Colonic mucosa (tissue), 4 donors: ENCODE measurements around the gene EEF2K. TPM values are rescaled to one million over a fixed set of nuclear protein-coding genes. Genes with fewer than 3 reads are reported as not detected.

Experiments
- DNase-seq: peaks from one replicate; pipeline ENCODE4 v3.0.0-alpha.2; 2020
- H3K27ac ChIP-seq: fragments of 200-600 bp; one replicate; pipeline ENCODE4 v1.8.0; 2021
- H3K27me3 ChIP-seq: fragments of 200-600 bp; one replicate; pipeline ENCODE4 v1.8.0; 2021
- H3K36me3 ChIP-seq: fragments of 200-600 bp; one replicate; pipeline ENCODE4 v1.8.0; 2021
- H3K4me1 ChIP-seq: fragments of 200-600 bp; one replicate; pipeline ENCODE4 v1.8.0; 2021; ENCODE audit warnings: mild to moderate bottlenecking
- H3K4me3 ChIP-seq: fragments of 200-600 bp; one replicate; pipeline ENCODE4 v1.8.0; 2021
- H3K9ac ChIP-seq, 2 donors: one replicate each; pipeline ENCODE4 v1.7.0; 2013; ENCODE audit warnings: control low read depth in 2 of 2, low read depth in 2 of 2, low read length in 2 of 2
- H3K9me3 ChIP-seq: fragments of 200-600 bp; one replicate; pipeline ENCODE4 v1.8.0; 2021
- intact Hi-C: fragments of 100-400 bp; cut with DNase I; formaldehyde crosslinking; loops from one replicate; pipeline ENCODE4 v1.14.1; 2022
- total RNA-seq, 2 donors: library from RNA; stranded (reverse); fragmentation: NEBNext Ultra II Directional in 1 of 2; extraction: Animal tissue kit (Norgen Biotek cat#: 25700) in 1 of 2; gene quantifications; one replicate each; pipeline ENCODE4 v1.2.1, GENCODE V29; 2021
- TF ChIP-seq, protein P1 (sequence below): fragments of 200-600 bp; IDR thresholded peaks from one replicate; pipeline ENCODE4 v1.8.0; 2022; ENCODE audit warnings: antibody characterized with exemption, mild to moderate bottlenecking
- donor health status: healthy.
- donor health status: DM: no; HTN: no; CAD: no.
- donor health status: DM: no; HTN: no; CAD: no.

The EEF2K gene
- total RNA-seq, 2 donors from 2014 or later, result 25.8 to 53.4 TPM

- Histone ChIP-seq H3K27ac (no peak overlapping the region), H3K4me1 (peaks cover 4% of the 10 kb centered on the region), H3K9ac (no peak overlapping the region), H3K4me3 (no peak overlapping the region), H3K9me3 (no peaks in the 10 kb centered on the region), H3K36me3 (no peaks in the 10 kb centered on the region), H3K27me3 (no peaks in the 10 kb centered on the region)
- TF ChIP-seq, protein P1, sequence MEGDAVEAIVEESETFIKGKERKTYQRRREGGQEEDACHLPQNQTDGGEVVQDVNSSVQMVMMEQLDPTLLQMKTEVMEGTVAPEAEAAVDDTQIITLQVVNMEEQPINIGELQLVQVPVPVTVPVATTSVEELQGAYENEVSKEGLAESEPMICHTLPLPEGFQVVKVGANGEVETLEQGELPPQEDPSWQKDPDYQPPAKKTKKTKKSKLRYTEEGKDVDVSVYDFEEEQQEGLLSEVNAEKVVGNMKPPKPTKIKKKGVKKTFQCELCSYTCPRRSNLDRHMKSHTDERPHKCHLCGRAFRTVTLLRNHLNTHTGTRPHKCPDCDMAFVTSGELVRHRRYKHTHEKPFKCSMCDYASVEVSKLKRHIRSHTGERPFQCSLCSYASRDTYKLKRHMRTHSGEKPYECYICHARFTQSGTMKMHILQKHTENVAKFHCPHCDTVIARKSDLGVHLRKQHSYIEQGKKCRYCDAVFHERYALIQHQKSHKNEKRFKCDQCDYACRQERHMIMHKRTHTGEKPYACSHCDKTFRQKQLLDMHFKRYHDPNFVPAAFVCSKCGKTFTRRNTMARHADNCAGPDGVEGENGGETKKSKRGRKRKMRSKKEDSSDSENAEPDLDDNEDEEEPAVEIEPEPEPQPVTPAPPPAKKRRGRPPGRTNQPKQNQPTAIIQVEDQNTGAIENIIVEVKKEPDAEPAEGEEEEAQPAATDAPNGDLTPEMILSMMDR, result no peak
- intact Hi-C loops, result no loop called here
- DNase-seq, result no peak
These were observed 13.5 kb downstream of the EEF2K start for GRCh38 chr16:22219389-22220068.

GRCh38 chr16:22220069-22220440 lies 14.0 kb downstream of the EEF2K start:
- Histone ChIP-seq H3K4me3 (no peak overlapping the region), H3K27ac (no peak overlapping the region)
- intact Hi-C loops, result no loop called here

DNA sequence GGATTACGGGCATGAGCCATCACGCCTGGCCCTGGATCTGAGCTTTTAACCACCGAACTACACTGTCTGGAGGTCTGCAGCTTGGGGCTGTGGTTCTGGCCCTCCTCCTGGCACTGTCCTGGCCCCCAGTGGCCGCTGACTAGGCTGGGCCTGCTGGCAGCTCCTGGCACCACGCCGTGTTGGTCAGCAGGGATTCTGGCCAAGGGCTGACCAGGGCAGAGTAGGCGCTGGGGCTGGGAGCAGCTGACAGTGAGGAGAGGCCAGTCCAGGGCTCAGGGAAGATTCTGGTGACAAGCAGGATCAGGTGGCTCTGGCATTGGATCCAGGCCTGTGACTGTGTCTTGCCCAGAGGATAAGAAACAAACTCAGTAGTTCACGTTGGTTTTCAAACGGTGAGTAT lies 14.6 kb downstream of the EEF2K start:
- Histone ChIP-seq H3K4me1 (peaks cover 4% of the 10 kb centered on the region), H3K27ac (no peak overlapping the region), H3K9ac (no peak overlapping the region)

More at GRCh38 chr16:22220069-22220440, 14.0 kb downstream of the EEF2K start:
- no peaks in the 10 kb centered on the region for H3K27me3 ChIP-seq
- no peaks in the 10 kb centered on the region for H3K9me3 ChIP-seq
- H3K36me3 ChIP-seq, result no peaks in the 10 kb centered on the region
- H3K4me1 ChIP-seq, result peaks cover 4% of the 10 kb centered on the region
- DNase-seq, result no peak
- TF ChIP-seq, protein P1, result no peak
- H3K9ac ChIP-seq, result no peak overlapping the region

GRCh38 chr16:22222006-22222405 lies 15.9 kb downstream of the EEF2K start:
- no peak overlapping the region for H3K9ac ChIP-seq
- no peak overlapping the region for H3K27ac ChIP-seq
- no peaks in the 10 kb centered on the region for H3K36me3 ChIP-seq
- TF ChIP-seq, protein P1, result no peak
- H3K9me3 ChIP-seq, result no peaks in the 10 kb centered on the region
- no peaks in the 10 kb centered on the region for H3K27me3 ChIP-seq
- DNase-seq, result no peak
- H3K4me1 ChIP-seq, result peaks cover 4% of the 10 kb centered on the region
- no peak overlapping the region for H3K4me3 ChIP-seq
- intact Hi-C loops, result no loop called here

More for the DNA sequence above, 14.6 kb downstream of the EEF2K start:
- Histone ChIP-seq H3K9me3 (no peaks in the 10 kb centered on the region), H3K27me3 (no peaks in the 10 kb centered on the region), H3K4me3 (no peak overlapping the region), H3K36me3 (no peaks in the 10 kb centered on the region)
- TF ChIP-seq, protein P1, result no peak
- intact Hi-C loops, result no loop called here
- DNase-seq, result no peak

- Histone ChIP-seq H3K27me3 (no peaks in the 10 kb centered on the region), H3K36me3 (no peaks in the 10 kb centered on the region)
- intact Hi-C loops, result no loop called here
These were observed 16.9 kb downstream of the EEF2K start for GRCh38 chr16:22222998-22223397.

More at GRCh38 chr16:22222998-22223397, 16.9 kb downstream of the EEF2K start:
- TF ChIP-seq, protein P1, result no peak
- H3K4me3 ChIP-seq, result no peak overlapping the region
- H3K4me1 ChIP-seq, result peaks cover 4% of the 10 kb centered on the region
- H3K27ac ChIP-seq, result no peak overlapping the region
- no peak overlapping the region for H3K9ac ChIP-seq
- H3K9me3 ChIP-seq, result no peaks in the 10 kb centered on the region
- no peak for DNase-seq
